H1 (cell line): ENCODE measurements around the gene TXNRD2. TPM values are rescaled to one million over a fixed set of nuclear protein-coding genes. Genes with fewer than 3 reads are reported as not detected.

ENCODE experiments used
- CBX8 ChIP-seq: fragments of 300-800, 300-1000 bp; sonication (generic); IDR thresholded peaks from 2 replicates; pipeline ENCODE4 v1.7.1; 2016; ENCODE audit warnings: low read depth, low read length, borderline replicate concordance
- CEBPB ChIP-seq: IDR thresholded peaks from 2 replicates; pipeline ENCODE4 v1.6.1; 2012; ENCODE audit warnings: low read depth, low read length
- CTBP2 ChIP-seq: IDR thresholded peaks from 2 replicates; pipeline ENCODE4 v1.7.0; 2011; ENCODE audit warnings: borderline replicate concordance, mild to moderate bottlenecking, moderate library complexity, mixed read lengths, low read length; ENCODE audit not compliant: insufficient read depth, insufficient read length
- EP300 ChIP-seq, 2 experiments: IDR thresholded peaks; 1 replicate in 1 of 2; 2 replicates in 1 of 2; pipeline ENCODE4 v1.6.1; 2011 to 2012; ENCODE audit warnings: low read depth in 2 of 2, low read length in 2 of 2, mild to moderate bottlenecking in 2 of 2, borderline replicate concordance in 1 of 2, inconsistent platforms in 1 of 2, moderate library complexity in 1 of 2
- FOSL1 ChIP-seq: IDR thresholded peaks from 2 replicates; pipeline ENCODE4 v1.6.1; 2011; ENCODE audit warnings: mild to moderate bottlenecking, low read depth, low read length, moderate library complexity; ENCODE audit not compliant: insufficient read depth
- HDAC2 ChIP-seq, 2 experiments: fragments of 300-600 bp in 1 of 2; sonication (generic) in 1 of 2; IDR thresholded peaks; 2 replicates each; pipeline ENCODE4 v1.6.1; 2011 to 2012; ENCODE audit warnings: low read depth in 2 of 2, low read length in 2 of 2, mild to moderate bottlenecking in 2 of 2, moderate library complexity in 2 of 2, borderline replicate concordance in 1 of 2, inconsistent platforms in 1 of 2
- KDM1A ChIP-seq: fragments of 200-600, 300-600 bp; sonication (generic); IDR thresholded peaks from 2 replicates; pipeline ENCODE4 v1.7.1; 2016; ENCODE audit warnings: mild to moderate bottlenecking, low read length, borderline replicate concordance
- KDM5A ChIP-seq: fragments of 200-600 bp; IDR thresholded peaks from 2 replicates; pipeline ENCODE4 v1.7.1; 2012; ENCODE audit warnings: mild to moderate bottlenecking, low read length, inconsistent platforms, mixed read lengths
- NANOG ChIP-seq: IDR thresholded peaks from 2 replicates; pipeline ENCODE4 v1.6.1; 2011; ENCODE audit warnings: low read length, low read depth, mild to moderate bottlenecking, inconsistent platforms; ENCODE audit not compliant: insufficient read depth, poor library complexity, severe bottlenecking
- POU5F1 ChIP-seq: IDR thresholded peaks from 2 replicates; pipeline ENCODE4 v1.6.1; 2011; ENCODE audit warnings: low read depth, mild to moderate bottlenecking, low read length, moderate library complexity
- RAD21 ChIP-seq, 2 experiments: IDR thresholded peaks in 1 of 2; conservative IDR thresholded peaks in 1 of 2; 2 replicates each; pipeline ENCODE4 v1.6.1; 2011; ENCODE audit warnings: low read depth in 2 of 2, low read length in 2 of 2, improper control_type of control experiment in 1 of 2, inconsistent platforms in 1 of 2, mild to moderate bottlenecking in 1 of 2, moderate library complexity in 1 of 2
- SIRT6 ChIP-seq: IDR thresholded peaks from one replicate; pipeline ENCODE4 v1.7.1; 2012; ENCODE audit warnings: low read length, inconsistent platforms
- TEAD4 ChIP-seq: IDR thresholded peaks from 2 replicates; pipeline ENCODE4 v1.6.1; 2012; ENCODE audit warnings: low read depth, low read length, inconsistent platforms, mixed read lengths
- polyA plus RNA-seq, 7 experiments: library from polyadenylated mRNA; depleted of rRNA in 3 of 7; stranded (reverse) in 5 of 7; unstranded in 2 of 7; fragments of >200 nt in 5 of 7; fragments of 200-250 nt in 2 of 7; gene quantifications; 1 replicate in 5 of 7; 2 replicates in 1 of 7; 4 replicates in 1 of 7; pipeline versions ENCODE4 v1.2.1 to v1.2.3, GENCODE V29; 2011 to 2013; ENCODE audit warnings: missing spikeins in 2 of 7, mixed read lengths in 2 of 7
- total RNA-seq: library from RNA; stranded (reverse); fragmentation: NEBNext Ultra II Directional; extraction: Animal tissue kit (Norgen Biotek cat#: 25700); gene quantifications from 2 replicates; pipeline ENCODE4 v1.2.1, GENCODE V29; 2021
- TF ChIP-seq, protein P1 (sequence below), 3 experiments: IDR thresholded peaks; 1 replicate in 2 of 3; 2 replicates in 1 of 3; pipeline versions ENCODE4 v1.5.1 to v1.6.1; 2011; ENCODE audit warnings: low read length in 3 of 3, mild to moderate bottlenecking in 3 of 3, inconsistent platforms in 2 of 3, low read depth in 1 of 3, moderate library complexity in 1 of 3; ENCODE audit not compliant: insufficient read depth in 1 of 3; ENCODE audit errors: control extremely low read depth in 1 of 3
- TF ChIP-seq, protein P2 (sequence below): IDR thresholded peaks from 2 replicates; pipeline ENCODE4 v1.6.1; 2012; ENCODE audit warnings: low read length, inconsistent platforms
- TF ChIP-seq, protein P3 (sequence below): IDR thresholded peaks from 2 replicates; pipeline ENCODE4 v1.6.1; 2012; ENCODE audit warnings: inconsistent platforms
- TF ChIP-seq, protein P4 (sequence below): IDR thresholded peaks from 2 replicates; pipeline ENCODE4 v1.6.1; 2011; ENCODE audit warnings: low read depth, mild to moderate bottlenecking, low read length; ENCODE audit not compliant: insufficient read depth

Gene TXNRD2
- total and polyA plus RNA-seq, 2 of the 8 experiments (the other 6 are each of a cell fraction or from before 2014, with no cell fraction given) = 14.8 to 21.9 TPM

DNA sequence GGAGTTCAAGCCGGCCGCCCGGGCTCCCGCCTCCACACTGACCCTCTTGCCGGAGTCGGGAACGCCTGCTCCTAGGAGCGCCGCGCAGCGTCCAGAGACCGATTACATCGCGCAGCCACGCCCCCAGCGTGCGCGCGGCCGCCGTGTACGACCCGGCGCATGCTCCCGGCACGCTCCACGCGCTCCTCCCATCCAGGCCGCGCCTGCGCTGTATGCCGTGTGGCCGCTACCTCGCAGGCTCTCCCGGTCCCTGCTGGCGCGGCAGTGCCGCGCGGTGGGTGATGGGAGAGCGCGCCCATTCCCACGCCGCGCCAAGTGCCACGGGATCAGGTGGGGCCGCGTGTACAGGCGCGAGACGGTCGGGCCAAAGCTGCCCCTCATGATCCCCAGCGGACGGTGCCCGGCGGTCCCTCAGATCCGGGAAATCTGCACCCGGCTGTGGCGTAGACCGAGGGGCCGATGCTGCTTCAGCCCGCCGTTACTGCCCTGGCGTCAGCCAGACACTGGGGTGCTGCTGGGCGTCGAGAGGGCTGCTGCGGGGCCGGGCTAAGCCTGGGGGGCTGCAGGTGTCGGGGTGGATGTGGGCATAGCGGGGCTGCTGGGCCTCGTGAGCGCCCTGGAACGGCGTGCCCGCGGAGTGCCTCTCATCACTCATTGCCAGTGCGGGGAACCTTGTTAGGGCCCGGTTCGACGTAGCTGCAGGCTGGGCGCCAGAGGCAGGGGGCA is 86.7 kb downstream of the TXNRD2 start, which contains the start of the genes GNB1L and RTL10 (continued):
- TF ChIP-seq POU5F1 (no peak), CBX8 (no peak), KDM1A (no peak), TEAD4 (no peak), FOSL1 (no peak), NANOG (no peak), KDM5A (no peak), HDAC2 (IDR thresholded peaks at IDR 0.05; ENCODE audit: borderline replicate concordance in 1 of 2, low read depth in 2 of 2, low read length in 2 of 2) (no peak), SIRT6 (no peak), RAD21 (IDR thresholded peaks at IDR 0.05 in 1 of 2, conservative IDR thresholded peaks at IDR 0.05 in 1 of 2; ENCODE audit: low read depth in 2 of 2, low read length in 2 of 2) (peak; percentile 20 to 26; a peak in 2 of 4 replicates), CEBPB (no peak), CTBP2 (no peak), EP300 (IDR thresholded peaks at IDR 0.05; ENCODE audit: borderline replicate concordance in 1 of 2, low read depth in 2 of 2, low read length in 2 of 2) (no peak)
- TF ChIP-seq, protein P1, sequence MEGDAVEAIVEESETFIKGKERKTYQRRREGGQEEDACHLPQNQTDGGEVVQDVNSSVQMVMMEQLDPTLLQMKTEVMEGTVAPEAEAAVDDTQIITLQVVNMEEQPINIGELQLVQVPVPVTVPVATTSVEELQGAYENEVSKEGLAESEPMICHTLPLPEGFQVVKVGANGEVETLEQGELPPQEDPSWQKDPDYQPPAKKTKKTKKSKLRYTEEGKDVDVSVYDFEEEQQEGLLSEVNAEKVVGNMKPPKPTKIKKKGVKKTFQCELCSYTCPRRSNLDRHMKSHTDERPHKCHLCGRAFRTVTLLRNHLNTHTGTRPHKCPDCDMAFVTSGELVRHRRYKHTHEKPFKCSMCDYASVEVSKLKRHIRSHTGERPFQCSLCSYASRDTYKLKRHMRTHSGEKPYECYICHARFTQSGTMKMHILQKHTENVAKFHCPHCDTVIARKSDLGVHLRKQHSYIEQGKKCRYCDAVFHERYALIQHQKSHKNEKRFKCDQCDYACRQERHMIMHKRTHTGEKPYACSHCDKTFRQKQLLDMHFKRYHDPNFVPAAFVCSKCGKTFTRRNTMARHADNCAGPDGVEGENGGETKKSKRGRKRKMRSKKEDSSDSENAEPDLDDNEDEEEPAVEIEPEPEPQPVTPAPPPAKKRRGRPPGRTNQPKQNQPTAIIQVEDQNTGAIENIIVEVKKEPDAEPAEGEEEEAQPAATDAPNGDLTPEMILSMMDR (IDR thresholded peaks at IDR 0.05; ENCODE audit: control extremely low read depth in 1 of 3, insufficient read depth in 1 of 3, low read depth in 1 of 3, low read length in 3 of 3) = peak in 1 of 3 experiments; percentile 14; a peak in 1 of 4 replicates
- TF ChIP-seq, protein P2, sequence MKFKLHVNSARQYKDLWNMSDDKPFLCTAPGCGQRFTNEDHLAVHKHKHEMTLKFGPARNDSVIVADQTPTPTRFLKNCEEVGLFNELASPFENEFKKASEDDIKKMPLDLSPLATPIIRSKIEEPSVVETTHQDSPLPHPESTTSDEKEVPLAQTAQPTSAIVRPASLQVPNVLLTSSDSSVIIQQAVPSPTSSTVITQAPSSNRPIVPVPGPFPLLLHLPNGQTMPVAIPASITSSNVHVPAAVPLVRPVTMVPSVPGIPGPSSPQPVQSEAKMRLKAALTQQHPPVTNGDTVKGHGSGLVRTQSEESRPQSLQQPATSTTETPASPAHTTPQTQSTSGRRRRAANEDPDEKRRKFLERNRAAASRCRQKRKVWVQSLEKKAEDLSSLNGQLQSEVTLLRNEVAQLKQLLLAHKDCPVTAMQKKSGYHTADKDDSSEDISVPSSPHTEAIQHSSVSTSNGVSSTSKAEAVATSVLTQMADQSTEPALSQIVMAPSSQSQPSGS = no peak
- TF ChIP-seq, protein P3, sequence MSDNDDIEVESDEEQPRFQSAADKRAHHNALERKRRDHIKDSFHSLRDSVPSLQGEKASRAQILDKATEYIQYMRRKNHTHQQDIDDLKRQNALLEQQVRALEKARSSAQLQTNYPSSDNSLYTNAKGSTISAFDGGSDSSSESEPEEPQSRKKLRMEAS = peak; percentile 93
- TF ChIP-seq, protein P4, sequence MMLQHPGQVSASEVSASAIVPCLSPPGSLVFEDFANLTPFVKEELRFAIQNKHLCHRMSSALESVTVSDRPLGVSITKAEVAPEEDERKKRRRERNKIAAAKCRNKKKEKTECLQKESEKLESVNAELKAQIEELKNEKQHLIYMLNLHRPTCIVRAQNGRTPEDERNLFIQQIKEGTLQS = no peak
